Right cardiac atrium (tissue), 5 donors: ENCODE data around the gene PUSL1. TPM values are rescaled to one million over a fixed set of nuclear protein-coding genes. Genes with fewer than 3 reads are reported as not detected.

Source experiments
- ATAC-seq, 2 donors: fragments of 200-7000 bp; cut with Tn5 transposase; one replicate each; pipeline versions ENCODE4 v1.8.0 to v1.9.1; 2020; ENCODE audit warnings: moderate library complexity in 2 of 2, mild to moderate bottlenecking in 1 of 2
- DNase-seq, 3 donors: peaks; one replicate each; pipeline ENCODE4 v3.0.0-alpha.2; 2020
- H3K27ac ChIP-seq: one replicate; pipeline ENCODE4 v1.5.1; 2013; ENCODE audit warnings: mild to moderate bottlenecking, low read length, control low read depth, moderate library complexity
- H3K27me3 ChIP-seq: one replicate; pipeline ENCODE4 v1.6.1; 2013; ENCODE audit not compliant: control insufficient read depth, insufficient read depth
- H3K4me1 ChIP-seq: one replicate; pipeline ENCODE4 v1.6.1; 2013; ENCODE audit warnings: low read length; ENCODE audit not compliant: control insufficient read depth, insufficient read depth
- H3K4me3 ChIP-seq: one replicate; pipeline ENCODE4 v1.5.1; 2013; ENCODE audit warnings: low read length, control low read depth
- H3K9me3 ChIP-seq: one replicate; pipeline ENCODE4 v1.6.1; 2013; ENCODE audit warnings: low read length; ENCODE audit not compliant: control insufficient read depth
- WGBS: extraction: QIAGEN DNeasy Blood & Tissue Kit; methylation state at CpG from one replicate; pipeline ENCODE4 v1.1.7; 2013; 5-methylcytosine and 5-hydroxymethylcytosine counted together
- intact Hi-C, 4 donors: fragments of 100-400 bp; cut with DNase I; formaldehyde crosslinking; loops; one replicate each; pipeline versions ENCODE4 v1.11.0 to v1.14.0; 2022 to 2023
- polyA plus RNA-seq: library from polyadenylated mRNA; stranded (reverse); fragments of 200-250 nt; gene quantifications from one replicate; pipeline ENCODE4 v1.2.3, GENCODE V29; 2013
- total RNA-seq, 4 donors: library from RNA; stranded (reverse); fragmentation: NEBNext Ultra II Directional; extraction: Animal tissue kit (Norgen Biotek cat#: 25700); gene quantifications; one replicate each; pipeline ENCODE4 v1.2.1, GENCODE V29; 2021
- donor health status: healthy with polysubstance abuse.
- donor health status: DM: no; HTN: yes; CAD: no.
- donor health status: DM: no; HTN: no; CAD: no.
- donor health status: DM: no; HTN: yes; CAD: no; lungs with severe emphysema.
- donor health status: DM: yes; HTN: yes; CAD: no.

PUSL1 gene
- total and polyA plus RNA-seq, 5 donors, result 11.3 to 14.1 (median 13.1) TPM

GRCh38 chr1:1320666-1321448 lies 12.5 kb downstream of the PUSL1 start:
- H3K4me3 ChIP-seq, result no peak overlapping the region
- DNase-seq (no peak), ATAC-seq (no peak)
- H3K9me3 ChIP-seq, result no peaks in the 10 kb centered on the region
- WGBS, result 69% methylated on average over 23 of the region's 23 CpGs
- H3K4me1 ChIP-seq, result no peaks in the 10 kb centered on the region
- H3K27me3 ChIP-seq, result no peaks in the 10 kb centered on the region
- H3K27ac ChIP-seq, result no peak overlapping the region
- intact Hi-C loops, result no loop called here

GRCh38 chr1:1321477-1321876 lies 13.1 kb downstream of the PUSL1 start:
- ATAC-seq (no peak), DNase-seq (no peak)
- Histone ChIP-seq H3K27me3 (no peaks in the 10 kb centered on the region), H3K4me3 (no peak overlapping the region), H3K27ac (no peak overlapping the region), H3K4me1 (no peaks in the 10 kb centered on the region), H3K9me3 (no peaks in the 10 kb centered on the region)
- WGBS, result 85% methylated on average over 8 of the region's 8 CpGs
- intact Hi-C loops, result no loop called here

GRCh38 chr1:1322418-1322817 lies 14.0 kb downstream of the PUSL1 start:
- no peak overlapping the region for H3K27ac ChIP-seq
- no peaks in the 10 kb centered on the region for H3K4me1 ChIP-seq
- no peak for DNase-seq
- H3K9me3 ChIP-seq, result no peaks in the 10 kb centered on the region
- intact Hi-C loops, result no loop called here
- H3K4me3 ChIP-seq, result no peak overlapping the region
- WGBS, result 86% methylated on average over 13 of the region's 14 CpGs
- no peaks in the 10 kb centered on the region for H3K27me3 ChIP-seq
- ATAC-seq, result no peak

- H3K27ac ChIP-seq, result no peak overlapping the region
- no peak overlapping the region for H3K4me3 ChIP-seq
Observed at GRCh38 chr1:1322952-1323351, 14.6 kb downstream of the PUSL1 start.

GRCh38 chr1:1324084-1324523 lies 15.7 kb downstream of the PUSL1 start:
- Histone ChIP-seq H3K4me3 (peak overlapping the region; percentile 78), H3K4me1 (no peaks in the 10 kb centered on the region), H3K27me3 (no peaks in the 10 kb centered on the region), H3K9me3 (no peaks in the 10 kb centered on the region), H3K27ac (peak overlapping the region; percentile 49)
- intact Hi-C loops, result no loop called here
- DNase-seq (no peak), ATAC-seq (no peak)
- WGBS, result under 1% methylated on average over 41 of the region's 41 CpGs

More at GRCh38 chr1:1322952-1323351, 14.6 kb downstream of the PUSL1 start:
- intact Hi-C loops, result no loop called here
- WGBS, result 87% methylated on average over 10 of the region's 10 CpGs
- H3K27me3 ChIP-seq, result no peaks in the 10 kb centered on the region
- DNase-seq, result no peak
- no peaks in the 10 kb centered on the region for H3K4me1 ChIP-seq
- no peaks in the 10 kb centered on the region for H3K9me3 ChIP-seq
- ATAC-seq, result no peak

GRCh38 chr1:1324524-1325287 lies 16.3 kb downstream of the PUSL1 start, which contains the start of the genes CPTP and INTS11:
Gene CPTP (plus strand): TSS chr1:1324802. CDS start chr1:1326911, 2,109 bp downstream.
Gene INTS11 (minus strand): TSS chr1:1324660. CDS start chr1:1324608, 52 bp downstream.
- WGBS, result under 1% methylated on average over 84 of the region's 84 CpGs
- ATAC-seq, result peak; percentile 83 to 87
- Histone ChIP-seq H3K27me3 (no peaks in the 10 kb centered on the region), H3K9me3 (no peaks in the 10 kb centered on the region), H3K4me1 (no peaks in the 10 kb centered on the region), H3K4me3 (peak within 1 kb of the TSS; percentile 78), H3K27ac (peak within 1 kb of the TSS; percentile 58)
- intact Hi-C loops, result no loop called here
- peak; percentile 96 to 98 (median 98) for DNase-seq

- no peaks in the 10 kb centered on the region for H3K27me3 ChIP-seq
- H3K4me1 ChIP-seq, result no peaks in the 10 kb centered on the region
- DNase-seq, result peak; percentile 65 to 85 (median 84)
- 52% methylated on average over 16 of the region's 16 CpGs for WGBS
- peak overlapping the region; percentile 58 for H3K27ac ChIP-seq
- peak; percentile 10 to 52 for ATAC-seq
- intact Hi-C loops, result no loop called here
- peak overlapping the region; percentile 78 for H3K4me3 ChIP-seq
- H3K9me3 ChIP-seq, result no peaks in the 10 kb centered on the region
Observed at GRCh38 chr1:1325288-1326074, 17.1 kb downstream of the PUSL1 start.

GRCh38 chr1:1326075-1326605 lies 17.7 kb downstream of the PUSL1 start:
- ATAC-seq (no peak), DNase-seq (no peak)
- no peak overlapping the region for H3K27ac ChIP-seq
- no peaks in the 10 kb centered on the region for H3K4me1 ChIP-seq
- no peaks in the 10 kb centered on the region for H3K27me3 ChIP-seq
- H3K4me3 ChIP-seq, result no peak overlapping the region
- WGBS, result 58% methylated on average over 8 of the region's 8 CpGs
- no peaks in the 10 kb centered on the region for H3K9me3 ChIP-seq
- intact Hi-C loops, result no loop called here

GRCh38 chr1:1327291-1327690 lies 18.9 kb downstream of the PUSL1 start:
- intact Hi-C loops, result no loop called here
- ATAC-seq (no peak), DNase-seq (no peak)
- H3K4me1 ChIP-seq, result no peaks in the 10 kb centered on the region
- no peak overlapping the region for H3K4me3 ChIP-seq
- no peak overlapping the region for H3K27ac ChIP-seq
- H3K9me3 ChIP-seq, result no peaks in the 10 kb centered on the region
- H3K27me3 ChIP-seq, result no peaks in the 10 kb centered on the region
- 91% methylated on average over 40 of the region's 40 CpGs for WGBS

GRCh38 chr1:1328254-1328653 lies 19.9 kb downstream of the PUSL1 start:
- intact Hi-C loops, result no loop called here
- Histone ChIP-seq H3K4me1 (no peaks in the 10 kb centered on the region), H3K27ac (no peak overlapping the region), H3K4me3 (no peak overlapping the region), H3K27me3 (no peaks in the 10 kb centered on the region), H3K9me3 (no peaks in the 10 kb centered on the region)
- no peak for ATAC-seq
- no peak for DNase-seq
- 80% methylated on average over 15 of the region's 15 CpGs for WGBS
